RPMI7951 (cell line): Measurements from ENCODE around the gene MRTO4. TPM values are rescaled to one million over a fixed set of nuclear protein-coding genes. Genes with fewer than 3 reads are reported as not detected.
"Not testable (repeated sequence)": the region's sequence is repeated elsewhere in the genome, so short reads cannot be mapped to it uniquely, and the experiment has no call there.

ENCODE experiments used
- DNase-seq: peaks from one replicate; pipeline ENCODE4 v3.0.0-alpha.2; 2012; ENCODE audit warnings: low read depth
- total RNA-seq: library from RNA; depleted of rRNA; stranded (reverse); fragments of >200 nt; shearing (Covaris generic); gene quantifications from 2 replicates; pipeline ENCODE4 v1.2.3, GENCODE V29; 2014

Gene MRTO4
- total RNA-seq, 1 experiment from 2014 or later, result 42.5 TPM

DNA sequence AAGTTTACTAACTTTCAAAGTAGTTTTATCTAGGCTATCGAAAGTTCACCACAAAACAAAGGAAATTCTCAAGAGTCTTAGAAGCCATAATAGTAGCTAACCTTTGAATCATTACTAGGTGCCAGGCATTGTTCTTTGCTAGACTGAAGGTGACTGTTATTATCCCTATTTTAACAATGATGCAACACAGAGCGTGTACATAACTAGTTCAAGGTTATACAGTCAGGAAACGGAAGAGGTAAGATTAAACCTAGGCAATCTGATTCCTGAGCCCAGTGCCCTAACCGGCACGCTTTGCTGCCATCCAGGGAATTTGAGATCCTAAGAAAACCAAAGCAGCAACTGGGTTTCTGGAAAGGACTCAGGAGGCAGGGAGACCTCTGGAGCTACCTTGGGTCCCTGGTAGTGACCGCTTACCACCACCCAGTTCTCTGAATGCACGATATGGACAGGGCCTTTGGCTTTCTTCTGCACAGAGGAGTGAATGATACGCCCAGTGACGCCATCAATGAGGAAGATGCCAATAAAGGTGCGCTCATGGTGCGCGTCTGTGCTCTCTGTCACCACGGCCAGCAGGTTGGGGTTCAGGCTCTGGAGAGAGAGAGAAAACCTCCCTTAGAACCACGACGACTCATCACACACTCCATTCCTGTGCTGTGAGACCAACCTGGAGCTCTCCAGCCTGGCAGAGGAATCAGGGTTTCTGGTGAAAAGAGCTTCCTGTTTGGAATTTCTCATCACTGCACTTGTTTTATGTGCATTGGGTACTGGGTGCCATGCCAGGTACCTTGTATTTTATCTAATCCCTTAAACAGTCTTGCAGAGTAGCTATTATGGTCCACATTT is 28.4 kb upstream of the MRTO4 start:
- peak; percentile 13 for DNase-seq

GRCh38 chr1:19229229-19229628 is 22.4 kb upstream of the MRTO4 start:
- DNase-seq, result no peak

DNA sequence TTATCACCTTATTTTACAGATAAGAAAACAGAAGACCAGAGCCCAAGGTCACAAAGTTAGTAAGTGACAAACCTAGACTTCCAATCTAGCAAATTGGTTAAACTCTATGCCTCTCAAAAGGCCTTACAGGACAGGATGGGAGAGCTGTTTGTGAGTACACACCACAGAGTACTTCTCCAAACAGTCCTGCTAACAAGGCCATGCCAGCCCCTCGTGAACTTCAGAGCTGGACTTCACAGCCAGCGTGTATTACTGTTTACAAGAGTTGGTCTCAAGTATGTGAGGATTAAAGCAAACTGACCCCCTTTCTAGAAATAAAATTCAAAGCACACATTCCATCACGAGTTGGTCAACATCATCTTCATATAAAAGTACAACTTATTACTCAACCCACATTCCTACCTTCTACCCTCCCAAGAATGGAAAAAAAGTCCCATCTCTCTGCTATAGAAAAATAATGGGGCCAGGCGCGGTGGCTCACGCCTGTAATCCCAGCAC is 21.7 kb upstream of the MRTO4 start:
- DNase-seq, result no peak

DNA sequence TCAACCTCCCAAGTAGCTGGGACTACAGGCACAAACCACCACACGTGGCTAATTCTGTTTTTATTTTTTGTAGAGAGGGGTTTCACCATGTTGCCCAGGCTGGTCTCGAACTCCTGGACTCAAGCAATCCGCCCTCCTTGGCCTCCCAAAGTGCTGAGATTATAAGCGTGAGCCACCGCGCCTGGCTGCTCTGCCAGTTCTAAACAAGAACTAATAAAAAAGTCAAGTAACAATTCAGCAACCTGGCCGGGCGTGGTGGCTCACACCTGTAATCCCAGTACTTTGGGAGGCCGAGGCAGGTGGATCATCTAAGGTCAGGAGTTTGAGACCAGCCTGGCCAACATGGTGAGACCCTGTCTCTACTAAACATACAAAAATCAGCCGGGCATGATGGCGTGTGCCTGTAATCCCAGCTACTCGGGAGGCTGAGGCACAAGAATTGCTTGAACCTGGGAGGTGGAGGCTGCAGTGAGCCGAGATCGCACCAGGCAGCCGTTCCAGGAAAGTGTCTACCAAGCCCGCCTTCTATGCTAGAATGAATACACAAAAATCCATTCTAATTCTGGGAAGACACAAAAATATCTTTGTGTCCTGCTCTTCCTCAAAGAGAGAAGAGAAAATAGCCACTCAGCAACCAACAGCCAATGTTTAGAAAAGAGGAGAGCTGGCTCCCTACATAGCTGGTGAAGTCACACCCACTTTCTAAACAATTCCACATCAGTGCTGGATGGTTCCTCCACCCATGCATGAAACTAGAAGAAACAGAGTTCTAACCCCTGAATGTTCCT is 19.7 kb upstream of the MRTO4 start:
- DNase-seq, result not testable (repeated sequence)

DNA sequence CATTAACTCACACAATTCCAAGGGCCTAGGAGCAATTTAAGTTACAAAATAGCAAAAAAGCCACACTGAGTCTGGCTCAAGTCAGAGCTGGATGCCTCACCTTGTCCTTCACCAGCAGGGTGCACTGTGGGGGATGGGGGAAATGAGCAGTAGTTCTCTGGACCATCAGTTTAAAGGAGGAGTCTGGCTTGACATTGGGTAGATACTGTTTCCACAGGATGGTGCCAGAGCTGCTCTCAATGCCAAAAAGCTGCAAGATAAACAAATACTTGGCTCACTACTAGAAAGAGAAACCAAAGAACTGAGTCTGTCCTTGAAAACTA is 19.1 kb upstream of the MRTO4 start:
- DNase-seq, result no peak

- DNase-seq, result no peak
Observed at GRCh38 chr1:19234224-19234623, 17.4 kb upstream of the MRTO4 start.

- no peak for DNase-seq
Observed at GRCh38 chr1:19239876-19240275, 11.7 kb upstream of the MRTO4 start.

DNA sequence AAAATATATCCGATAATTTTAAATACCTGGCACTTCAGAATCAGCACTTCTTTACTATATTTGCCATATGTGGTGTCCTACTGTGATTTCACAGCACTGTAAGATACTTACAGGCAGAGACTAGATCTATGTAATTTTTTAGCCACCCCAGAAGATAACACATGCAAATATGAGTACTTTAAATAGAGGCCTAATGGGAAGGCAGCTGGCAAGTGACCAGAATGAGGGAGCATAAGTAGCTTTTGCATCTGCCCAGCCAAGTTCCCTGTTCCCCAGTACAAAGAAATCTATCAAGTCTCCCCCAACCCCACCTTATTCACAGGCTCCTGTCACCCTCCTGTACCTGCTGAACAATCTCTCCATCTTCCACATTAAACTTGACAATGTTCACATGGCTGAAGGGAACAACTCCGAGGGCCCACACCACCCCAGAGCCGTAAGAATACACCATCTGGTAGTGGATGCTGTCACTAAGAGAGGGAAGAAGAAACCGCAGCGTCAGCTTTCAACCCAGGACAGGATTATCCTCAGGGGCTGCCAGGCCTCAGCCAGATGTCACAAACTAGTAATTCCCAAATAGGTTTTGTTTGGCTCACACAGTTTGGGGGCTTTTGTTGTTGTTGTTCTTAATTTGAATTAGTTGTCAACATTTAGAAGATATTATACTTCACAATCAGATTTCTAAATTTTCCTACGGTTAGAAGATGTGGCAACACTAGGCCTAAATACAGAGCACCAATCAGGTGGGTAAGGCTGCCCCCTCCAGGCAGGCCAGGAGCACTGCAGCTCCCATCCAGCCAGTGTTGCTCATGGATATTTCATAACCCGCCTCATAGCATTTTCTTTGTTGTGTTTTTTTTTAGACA is 10.7 kb upstream of the MRTO4 start:
- DNase-seq, result peak; percentile 49

DNA sequence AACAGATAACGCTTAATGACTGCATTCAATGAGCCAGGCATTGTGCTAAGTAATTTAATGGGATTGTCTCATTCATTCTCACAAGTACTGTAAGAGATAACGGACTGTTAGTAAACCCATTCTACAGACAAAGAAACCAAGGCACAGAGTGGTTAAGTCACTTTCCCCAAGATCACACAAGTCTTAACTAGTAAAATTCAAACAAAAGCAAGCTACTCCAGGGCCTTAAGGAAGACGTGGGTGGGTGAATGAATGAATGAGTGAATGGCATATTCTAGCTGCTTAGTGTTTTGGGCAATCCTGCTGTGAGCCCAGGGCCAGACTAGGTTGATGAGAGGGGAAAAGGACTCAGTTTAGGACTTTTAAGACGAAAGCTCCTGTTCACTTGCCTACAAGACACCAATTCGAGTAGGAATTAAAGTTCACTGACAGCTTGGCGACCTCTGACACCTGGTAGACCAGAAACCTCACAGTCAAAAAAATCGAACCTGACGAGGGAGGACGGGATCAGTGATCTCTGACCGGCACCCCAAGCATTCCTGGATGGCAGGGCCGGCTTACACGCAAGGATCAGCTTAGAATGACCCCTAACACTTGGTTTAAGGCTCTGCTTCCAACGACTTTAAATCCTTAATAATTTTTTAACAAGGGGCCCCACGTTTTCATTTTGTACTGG is 838 bp upstream of the MRTO4 start:
- DNase-seq, result no peak

GRCh38 chr1:19254416-19254815 is 2.8 kb downstream of the MRTO4 start:
- DNase-seq, result no peak

- DNase-seq, result no peak
Observed at GRCh38 chr1:19255288-19255687, 3.7 kb downstream of the MRTO4 start.

- DNase-seq, result not testable (repeated sequence)
Observed at GRCh38 chr1:19256301-19256700, 4.7 kb downstream of the MRTO4 start.

GRCh38 chr1:19257178-19257914 is 5.7 kb downstream of the MRTO4 start:
- DNase-seq, result peak; percentile 56

DNA sequence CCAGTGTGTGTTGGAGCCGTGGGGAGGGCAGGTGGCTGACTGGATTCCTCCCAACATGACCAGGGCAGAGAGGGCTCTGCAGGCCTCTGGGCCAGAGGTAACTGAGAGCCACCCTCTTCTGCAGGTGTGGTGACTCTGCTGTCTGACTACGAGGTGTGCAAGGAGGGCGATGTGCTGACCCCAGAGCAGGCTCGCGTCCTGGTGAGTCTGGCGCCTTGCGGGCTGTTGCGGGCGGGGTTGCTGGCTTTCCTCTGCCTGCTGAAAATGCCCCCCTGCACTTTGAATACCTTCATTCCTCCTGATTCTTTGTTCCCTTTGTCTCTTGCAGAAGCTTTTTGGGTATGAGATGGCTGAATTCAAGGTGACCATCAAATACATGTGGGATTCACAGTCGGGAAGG is 6.7 kb downstream of the MRTO4 start:
- DNase-seq, result no peak

DNA sequence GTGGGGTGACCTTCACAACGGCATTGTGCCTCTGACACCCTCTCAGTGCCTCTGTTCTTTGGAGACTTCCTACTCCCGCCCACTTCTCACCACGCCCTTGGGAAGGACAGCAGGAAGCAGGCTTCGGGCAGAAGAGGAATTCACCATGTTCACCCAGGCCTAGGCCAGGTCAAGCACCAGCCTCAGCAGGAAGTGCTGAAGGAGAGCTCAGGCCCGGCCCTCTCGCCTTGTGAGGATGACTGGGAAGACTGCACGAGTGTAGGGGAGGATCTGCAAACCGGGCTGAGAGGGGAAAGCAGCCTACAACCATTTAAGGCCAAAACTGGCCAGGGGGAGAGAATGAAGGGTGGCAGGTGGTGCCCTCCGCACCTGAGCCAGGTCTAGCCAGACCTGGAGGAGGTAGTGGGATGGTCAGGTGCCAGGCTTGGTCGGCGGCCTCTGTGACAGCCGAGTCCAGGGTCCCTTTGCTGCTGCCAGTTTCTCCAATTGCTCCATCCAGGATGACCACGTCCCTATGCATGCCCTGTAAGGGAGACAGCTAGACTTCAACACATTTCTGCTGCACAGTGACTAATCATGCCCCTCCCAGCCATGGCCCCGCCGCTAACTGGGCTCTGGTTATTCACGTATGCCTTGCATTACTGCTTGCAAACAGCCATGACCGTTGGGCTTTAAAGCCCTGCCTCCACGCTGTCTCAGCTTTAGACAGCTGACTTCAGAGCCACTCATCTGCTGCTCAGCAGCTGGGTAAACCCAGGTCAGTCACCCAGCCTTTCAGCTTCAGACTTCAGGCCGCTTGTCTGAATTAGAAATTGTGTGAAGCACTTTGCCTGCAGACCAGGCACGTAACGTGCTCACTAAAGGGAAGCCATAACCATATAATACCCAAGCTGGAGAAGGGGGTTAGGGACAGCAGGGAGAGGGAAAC is 8.9 kb downstream of the MRTO4 start:
- DNase-seq, result peak; percentile 91

- DNase-seq, result no peak
Observed at GRCh38 chr1:19262047-19262446, 10.4 kb downstream of the MRTO4 start.

- DNase-seq, result no peak
Observed at GRCh38 chr1:19262744-19263143, 11.1 kb downstream of the MRTO4 start.

DNA sequence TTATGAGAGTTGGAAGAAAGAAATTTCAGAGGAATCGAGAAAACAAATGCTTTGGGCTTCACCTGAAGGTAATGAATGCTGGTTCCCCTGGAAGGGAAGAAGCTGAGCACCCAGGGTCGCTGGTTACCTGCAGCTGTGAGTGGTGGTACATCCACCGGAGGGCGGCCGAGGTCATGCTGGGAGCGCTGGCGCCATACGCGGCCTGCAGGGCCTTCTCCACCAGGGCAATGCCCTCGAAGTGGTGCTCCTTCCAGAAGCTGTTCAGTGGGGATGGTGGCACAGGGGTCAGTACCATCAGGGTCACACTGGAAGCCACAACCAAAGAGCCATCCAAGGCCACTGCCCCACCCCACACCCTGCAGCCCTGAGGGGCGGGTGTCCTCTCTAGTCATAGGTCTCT is 16.8 kb downstream of the MRTO4 start:
- DNase-seq, result no peak
